Endodermal cell (in vitro differentiated cells): Measurements from ENCODE around the gene NR6A1. TPM values are rescaled to one million over a fixed set of nuclear protein-coding genes. Genes with fewer than 3 reads are reported as not detected.
"Not testable (repeated sequence)": the region's sequence is repeated elsewhere in the genome, so short reads cannot be mapped to it uniquely, and the experiment has no call there.

Experiments used
- DNase-seq: peaks from one replicate; pipeline ENCODE4 v3.0.0-alpha.2; 2017
- H3K27ac ChIP-seq: 2 replicates; pipeline ENCODE4 v1.5.1; 2013; ENCODE audit warnings: mild to moderate bottlenecking, low read depth, low read length, moderate library complexity
- H3K27me3 ChIP-seq: 2 replicates; pipeline ENCODE4 v1.6.1; 2013; ENCODE audit warnings: mild to moderate bottlenecking, low read length, moderate library complexity; ENCODE audit not compliant: insufficient read depth, control insufficient read depth, poor library complexity, severe bottlenecking
- H3K36me3 ChIP-seq: 2 replicates; pipeline ENCODE4 v1.7.0; 2013; ENCODE audit warnings: mild to moderate bottlenecking, low read length, moderate library complexity; ENCODE audit not compliant: control insufficient read depth, insufficient read depth
- H3K4me1 ChIP-seq: one replicate; pipeline ENCODE4 v1.7.0; 2013; ENCODE audit warnings: low read length; ENCODE audit not compliant: control insufficient read depth, insufficient read depth
- H3K4me3 ChIP-seq: 2 replicates; pipeline ENCODE4 v1.5.1; 2013; ENCODE audit warnings: mild to moderate bottlenecking, low read length, moderate library complexity
- H3K9ac ChIP-seq: 2 replicates; pipeline ENCODE4 v1.6.1; 2013; ENCODE audit warnings: mild to moderate bottlenecking, low read length, moderate library complexity; ENCODE audit not compliant: poor library complexity, severe bottlenecking; ENCODE audit errors: extremely low read depth
- H3K9me3 ChIP-seq: 2 replicates; pipeline ENCODE4 v1.6.1; 2013; ENCODE audit warnings: mild to moderate bottlenecking, low read length, moderate library complexity; ENCODE audit not compliant: control insufficient read depth
- H3K27ac Mint-ChIP-seq: 2 replicates; pipeline ENCODE4 v1.8.0; 2020; ENCODE audit warnings: mixed read lengths
- H3K27me3 Mint-ChIP-seq: 2 replicates; pipeline ENCODE4 v1.8.0; 2021; ENCODE audit warnings: mild to moderate bottlenecking, mixed read lengths; ENCODE audit not compliant: insufficient read depth
- H3K36me3 Mint-ChIP-seq: 2 replicates; pipeline ENCODE4 v1.8.0; 2020; ENCODE audit warnings: low read depth, mixed read lengths
- H3K4me1 Mint-ChIP-seq: 2 replicates; pipeline ENCODE4 v1.8.0; 2020; ENCODE audit warnings: mixed read lengths
- H3K4me3 Mint-ChIP-seq: 2 replicates; pipeline ENCODE4 v1.8.0; 2020; ENCODE audit warnings: mild to moderate bottlenecking, moderate library complexity, mixed read lengths
- H3K9me3 Mint-ChIP-seq: 2 replicates; pipeline ENCODE4 v1.8.0; 2020; ENCODE audit warnings: mild to moderate bottlenecking, mixed read lengths
- WGBS, 2 experiments: methylation state at CpG; one replicate each; pipeline versions ENCODE4 v1.1.5 to v1.1.7; 2013; ENCODE audit warnings: missing lambda C conversion rate in 2 of 2, mixed read lengths in 1 of 2; ENCODE audit not compliant: insufficient coverage in 1 of 2, insufficient read length in 1 of 2; 5-methylcytosine and 5-hydroxymethylcytosine counted together
- total RNA-seq, 2 donors: library from RNA; stranded (reverse); fragmentation: NEBNext Ultra II Directional in 1 of 2; extraction: Animal tissue kit (Norgen Biotek cat#: 25700) in 1 of 2; gene quantifications; 2 replicates in 1 of 2; 3 replicates in 1 of 2; pipeline ENCODE4 v1.2.1, GENCODE V29; 2021
- TF ChIP-seq, protein P1 (sequence below): fragments of 200-600 bp; sonication (generic); conservative IDR thresholded peaks from 2 replicates; pipeline ENCODE4 v1.5.0; 2021; ENCODE audit warnings: antibody characterized with exemption, mild to moderate bottlenecking

The NR6A1 gene
- total RNA-seq, 2 donors from 2014 or later = 168 to 206 TPM

DNA sequence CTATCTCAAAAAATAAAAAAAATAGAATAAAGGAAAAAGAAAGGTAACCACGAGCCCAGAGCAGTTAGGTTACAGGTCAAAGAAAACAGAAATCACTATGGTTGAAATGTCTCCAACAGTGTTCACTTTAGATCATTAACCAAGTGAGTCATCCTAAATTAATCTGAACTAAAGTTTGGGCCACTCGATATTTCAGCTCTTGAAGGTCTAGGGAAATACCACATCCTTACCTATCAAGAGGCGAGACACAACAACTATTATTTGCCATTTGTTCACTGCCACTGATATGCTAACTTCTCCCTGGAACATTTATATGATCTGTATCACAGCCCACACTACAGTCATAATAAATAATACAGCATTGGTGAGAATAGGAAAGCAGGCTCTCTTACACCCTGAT, 152.6 kb downstream of the NR6A1 start:
- H3K4me1 Mint-ChIP-seq = peaks cover 37% of the 10 kb centered on the region
- H3K36me3 ChIP-seq = no peaks in the 10 kb centered on the region
- H3K9me3 ChIP-seq = no peaks in the 10 kb centered on the region
- H3K9ac ChIP-seq = no peak overlapping the region
- H3K9me3 Mint-ChIP-seq = no peaks in the 10 kb centered on the region
- peaks cover 6% of the 10 kb centered on the region for H3K4me1 ChIP-seq
- H3K36me3 Mint-ChIP-seq = no peaks in the 10 kb centered on the region
- H3K27me3 ChIP-seq = no peaks in the 10 kb centered on the region
- no peak overlapping the region for H3K27ac ChIP-seq
- H3K27ac Mint-ChIP-seq = no peak overlapping the region
- WGBS, 2 experiments = 94 to 100% methylated on average over 2 to 3 of the region's 3 CpGs
- H3K4me3 Mint-ChIP-seq = no peak overlapping the region
- TF ChIP-seq, protein P1, sequence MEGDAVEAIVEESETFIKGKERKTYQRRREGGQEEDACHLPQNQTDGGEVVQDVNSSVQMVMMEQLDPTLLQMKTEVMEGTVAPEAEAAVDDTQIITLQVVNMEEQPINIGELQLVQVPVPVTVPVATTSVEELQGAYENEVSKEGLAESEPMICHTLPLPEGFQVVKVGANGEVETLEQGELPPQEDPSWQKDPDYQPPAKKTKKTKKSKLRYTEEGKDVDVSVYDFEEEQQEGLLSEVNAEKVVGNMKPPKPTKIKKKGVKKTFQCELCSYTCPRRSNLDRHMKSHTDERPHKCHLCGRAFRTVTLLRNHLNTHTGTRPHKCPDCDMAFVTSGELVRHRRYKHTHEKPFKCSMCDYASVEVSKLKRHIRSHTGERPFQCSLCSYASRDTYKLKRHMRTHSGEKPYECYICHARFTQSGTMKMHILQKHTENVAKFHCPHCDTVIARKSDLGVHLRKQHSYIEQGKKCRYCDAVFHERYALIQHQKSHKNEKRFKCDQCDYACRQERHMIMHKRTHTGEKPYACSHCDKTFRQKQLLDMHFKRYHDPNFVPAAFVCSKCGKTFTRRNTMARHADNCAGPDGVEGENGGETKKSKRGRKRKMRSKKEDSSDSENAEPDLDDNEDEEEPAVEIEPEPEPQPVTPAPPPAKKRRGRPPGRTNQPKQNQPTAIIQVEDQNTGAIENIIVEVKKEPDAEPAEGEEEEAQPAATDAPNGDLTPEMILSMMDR = no peak
- no peaks in the 10 kb centered on the region for H3K27me3 Mint-ChIP-seq
- H3K4me3 ChIP-seq = no peak overlapping the region
- DNase-seq = no peak

- Mint-ChIP-seq H3K36me3 (no peaks in the 10 kb centered on the region), H3K27ac (peak overlapping the region; percentile 65), H3K9me3 (no peaks in the 10 kb centered on the region), H3K4me3 (no peak overlapping the region), H3K4me1 (peaks cover 32% of the 10 kb centered on the region), H3K27me3 (no peaks in the 10 kb centered on the region)
- no peaks in the 10 kb centered on the region for H3K27me3 ChIP-seq
- no peak overlapping the region for H3K27ac ChIP-seq
- no peaks in the 10 kb centered on the region for H3K36me3 ChIP-seq
- H3K9me3 ChIP-seq = no peaks in the 10 kb centered on the region
- TF ChIP-seq, protein P1 = peak; percentile 97
- WGBS, 2 experiments = 10 to 11% methylated on average over 3 of the region's 3 CpGs
- H3K4me1 ChIP-seq = peaks cover 6% of the 10 kb centered on the region
- no peak overlapping the region for H3K9ac ChIP-seq
- peak; percentile 94 for DNase-seq
- H3K4me3 ChIP-seq = no peak overlapping the region
Observed at GRCh38 chr9:124617477-124618141, 153.5 kb downstream of the NR6A1 start.

DNA sequence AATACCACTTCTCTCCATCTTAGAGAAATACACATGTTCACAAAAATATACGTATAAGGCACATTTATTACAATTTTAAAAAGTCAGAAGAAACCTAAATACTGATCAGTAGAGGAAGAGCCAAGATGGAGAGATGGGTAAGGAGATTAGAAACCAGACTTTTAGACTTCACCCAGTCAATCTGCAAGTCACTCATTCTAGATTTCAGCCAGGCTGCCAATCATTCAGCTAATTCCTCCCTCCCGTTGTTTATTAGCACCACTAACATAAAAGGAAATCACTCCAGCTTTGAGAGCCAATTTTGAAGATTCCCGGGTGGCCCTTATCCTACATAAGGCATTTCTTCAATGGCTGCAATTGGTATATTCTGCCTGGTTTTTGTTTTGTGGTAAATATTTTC, 154.2 kb downstream of the NR6A1 start:
- H3K9me3 ChIP-seq = no peaks in the 10 kb centered on the region
- no peak overlapping the region for H3K9ac ChIP-seq
- H3K9me3 Mint-ChIP-seq = no peaks in the 10 kb centered on the region
- 80 to 90% methylated on average over 1 to 3 of the region's 3 CpGs for WGBS, 2 experiments
- no peaks in the 10 kb centered on the region for H3K27me3 ChIP-seq
- peaks cover 3% of the 10 kb centered on the region for H3K4me1 ChIP-seq
- H3K27ac ChIP-seq = no peak overlapping the region
- H3K4me1 Mint-ChIP-seq = peaks cover 31% of the 10 kb centered on the region
- no peak for DNase-seq
- H3K36me3 Mint-ChIP-seq = no peaks in the 10 kb centered on the region
- H3K36me3 ChIP-seq = no peaks in the 10 kb centered on the region
- no peaks in the 10 kb centered on the region for H3K27me3 Mint-ChIP-seq
- H3K4me3 ChIP-seq = no peak overlapping the region
- no peak overlapping the region for H3K4me3 Mint-ChIP-seq
- H3K27ac Mint-ChIP-seq = no peak overlapping the region
- TF ChIP-seq, protein P1 = no peak

DNA sequence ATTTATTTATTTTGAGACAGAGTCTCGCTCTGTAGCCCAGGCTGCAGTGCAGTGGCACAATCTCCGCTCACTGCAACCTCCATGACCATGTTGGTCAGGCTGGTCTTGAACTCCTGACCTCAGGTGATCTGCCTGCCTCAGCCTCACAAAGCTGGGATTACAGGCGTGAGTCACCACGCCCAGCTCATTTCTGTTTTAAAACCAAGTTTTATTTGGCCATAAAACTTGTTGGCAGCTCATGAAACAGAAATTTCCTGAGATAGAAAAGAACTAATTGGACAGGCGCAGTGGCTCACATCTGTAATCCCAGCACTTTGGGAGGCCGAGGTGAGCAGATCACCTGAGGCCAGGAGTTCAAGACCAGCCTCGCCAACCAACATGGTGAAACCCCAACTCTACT, 155.3 kb downstream of the NR6A1 start:
- not testable (repeated sequence) for H3K4me3 Mint-ChIP-seq, H3K27ac ChIP-seq, H3K27ac Mint-ChIP-seq, H3K9me3 Mint-ChIP-seq, H3K27me3 ChIP-seq, H3K9me3 ChIP-seq, H3K27me3 Mint-ChIP-seq, DNase-seq, H3K4me1 ChIP-seq, H3K9ac ChIP-seq, H3K36me3 Mint-ChIP-seq, H3K4me3 ChIP-seq, H3K36me3 ChIP-seq
- H3K4me1 Mint-ChIP-seq = peaks cover 31% of the 10 kb centered on the region
- 92 to 94% methylated on average over 6 to 7 of the region's 7 CpGs for WGBS, 2 experiments
